ENCODE results near the gene MPDZ. TPM values are rescaled to one million over a fixed set of nuclear protein-coding genes. Genes with fewer than 3 reads are reported as not detected.
A peak's percentile ranks its signal among the peaks of the same experiment; 100 is the strongest.

The MPDZ gene
- polyA plus RNA-seq, 1 donor: 41.8 TPM

GRCh38 chr9:13128266-13128860 lies 151.1 kb downstream of the MPDZ start:
- no peak for DNase-seq

- peak; percentile 57 for DNase-seq
Measured at GRCh38 chr9:13127131-13127530, 152.4 kb downstream of the MPDZ start.

- DNase-seq: no peak
Measured at GRCh38 chr9:13125261-13125660, 154.2 kb downstream of the MPDZ start.

GRCh38 chr9:13122756-13123369 lies 156.6 kb downstream of the MPDZ start:
- no peak for DNase-seq

GRCh38 chr9:13118313-13118712 lies 161.2 kb downstream of the MPDZ start:
- DNase-seq: no peak

GRCh38 chr9:13116292-13116691 lies 163.2 kb downstream of the MPDZ start:
- DNase-seq: no peak

- no peak for DNase-seq
Measured at GRCh38 chr9:13113751-13114150, 165.7 kb downstream of the MPDZ start.

GRCh38 chr9:13113216-13113615 lies 166.3 kb downstream of the MPDZ start:
- no peak for DNase-seq

- no peak for DNase-seq
Measured at GRCh38 chr9:13111778-13112177, 167.7 kb downstream of the MPDZ start.

- no peak for DNase-seq
Measured at GRCh38 chr9:13110766-13111417, 168.6 kb downstream of the MPDZ start.

GRCh38 chr9:13109781-13110180 lies 169.7 kb downstream of the MPDZ start:
- DNase-seq: no peak

- DNase-seq: no peak
Measured at GRCh38 chr9:13107008-13107407, 172.5 kb downstream of the MPDZ start.

GRCh38 chr9:13100914-13101572 lies 178.4 kb downstream of the MPDZ start:
- DNase-seq: no peak

- DNase-seq: no peak
Measured at GRCh38 chr9:13095056-13095455, 184.4 kb downstream of the MPDZ start.

- DNase-seq: peak; percentile 68
Measured at GRCh38 chr9:13090628-13091027, 188.9 kb downstream of the MPDZ start.

GRCh38 chr9:13089666-13090065 lies 189.8 kb downstream of the MPDZ start:
- no peak for DNase-seq

GRCh38 chr9:13088720-13089427 lies 190.6 kb downstream of the MPDZ start:
- DNase-seq: peak; percentile 69

GRCh38 chr9:13083963-13084528 lies 195.4 kb downstream of the MPDZ start:
- no peak for DNase-seq

GRCh38 chr9:13083366-13083765 lies 196.1 kb downstream of the MPDZ start:
- DNase-seq: no peak

GRCh38 chr9:13082796-13083195 lies 196.7 kb downstream of the MPDZ start:
- no peak for DNase-seq

- no peak for DNase-seq
Measured at GRCh38 chr9:13078164-13078563, 201.3 kb downstream of the MPDZ start.

- DNase-seq: no peak
Measured at GRCh38 chr9:13076616-13077015, 202.9 kb downstream of the MPDZ start.

GRCh38 chr9:13071921-13072320 lies 207.6 kb downstream of the MPDZ start:
- DNase-seq: no peak

All from hindlimb muscle (tissue), 1 donor.